Fibroblast of skin of scalp (primary cell): ENCODE results near the gene NUTM1.
A peak's percentile ranks its signal among the peaks of the same experiment; 100 is the strongest.
"Not testable (repeated sequence)": the region's sequence is repeated elsewhere in the genome, so short reads cannot be mapped to it uniquely, and the experiment has no call there.

Source experiments
- DNase-seq: peaks from one replicate; pipeline ENCODE4 v3.0.0-alpha.2; 2013

The NUTM1 gene

GRCh38 chr15:34337557-34338306 is 5.4 kb upstream of the NUTM1 start, which contains the start of gene SLC12A6:
SLC12A6 (minus strand) TSS chr15:34337781; CDS start chr15:34336680, 1,101 bp downstream.
- peak; percentile 95 for DNase-seq

- DNase-seq: no peak
These were observed 4.8 kb upstream of the NUTM1 start for GRCh38 chr15:34338347-34338746.

- peak; percentile 58 for DNase-seq
These were observed 3.2 kb upstream of the NUTM1 start for GRCh38 chr15:34339946-34340345.

- no peak for DNase-seq
These were observed 1.5 kb upstream of the NUTM1 start for GRCh38 chr15:34341381-34342212.

GRCh38 chr15:34342213-34342736 is 840 bp upstream of the NUTM1 start:
- not testable (repeated sequence) for DNase-seq

GRCh38 chr15:34347951-34348638 is 5.0 kb downstream of the NUTM1 start:
- no peak for DNase-seq

- DNase-seq: no peak
These were observed 5.7 kb downstream of the NUTM1 start for GRCh38 chr15:34348735-34349300.

- no peak for DNase-seq
These were observed 6.7 kb downstream of the NUTM1 start for GRCh38 chr15:34349769-34350168.

GRCh38 chr15:34352996-34353395 is 9.9 kb downstream of the NUTM1 start:
- not testable (repeated sequence) for DNase-seq

- DNase-seq: no peak
These were observed 10.5 kb downstream of the NUTM1 start for GRCh38 chr15:34353627-34354026.

GRCh38 chr15:34354286-34354685 is 11.2 kb downstream of the NUTM1 start:
- no peak for DNase-seq

- DNase-seq: no peak
These were observed 12.1 kb downstream of the NUTM1 start for GRCh38 chr15:34355241-34355640.

- DNase-seq: no peak
These were observed 14.5 kb downstream of the NUTM1 start for GRCh38 chr15:34357653-34358052.

- DNase-seq: no peak
These were observed 15.3 kb downstream of the NUTM1 start for GRCh38 chr15:34358367-34358766.

GRCh38 chr15:34358948-34359347 is 15.8 kb downstream of the NUTM1 start:
- DNase-seq: no peak

GRCh38 chr15:34359416-34359815 is 16.3 kb downstream of the NUTM1 start:
- no peak for DNase-seq

GRCh38 chr15:34360298-34360697 is 17.2 kb downstream of the NUTM1 start:
- peak; percentile 20 for DNase-seq

- no peak for DNase-seq
These were observed 18.2 kb downstream of the NUTM1 start for GRCh38 chr15:34361278-34361677.

- DNase-seq: no peak
These were observed 19.1 kb downstream of the NUTM1 start for GRCh38 chr15:34362047-34362773.

GRCh38 chr15:34364041-34364440 is 20.9 kb downstream of the NUTM1 start:
- DNase-seq: no peak

GRCh38 chr15:34365091-34365825 is 22.1 kb downstream of the NUTM1 start:
- DNase-seq: no peak
